ENCODE measurements around the gene STRADB. TPM values are rescaled to one million over a fixed set of nuclear protein-coding genes. Genes with fewer than 3 reads are reported as not detected.

STRADB gene
- total and polyA plus RNA-seq, 2 of the 4 experiments (the other 2 are of a cell fraction): 14.9 to 31.5 TPM

DNA sequence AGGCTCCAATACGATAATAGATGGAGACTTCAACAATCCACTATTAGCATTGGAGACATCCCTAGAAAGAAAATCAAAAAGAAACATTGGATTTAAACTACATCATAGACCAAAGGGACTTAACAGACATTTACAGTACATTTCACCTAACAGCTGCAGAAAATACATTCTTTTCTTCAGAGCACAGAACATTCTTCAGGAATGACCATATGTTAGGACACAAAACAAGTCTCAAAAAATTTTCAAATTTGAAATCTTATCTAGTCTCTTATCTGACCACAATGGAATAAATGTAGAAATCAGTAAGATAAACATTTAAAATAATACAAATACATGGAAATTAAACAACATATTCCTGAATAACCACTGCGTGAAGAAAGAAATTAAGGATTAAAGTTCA is 68.7 kb downstream of the STRADB start:
- H3K56ac ChIP-seq (ENCODE audit: extremely low read depth, insufficient read depth, low read length): no peak overlapping the region
- H2BK5ac ChIP-seq (ENCODE audit: low read depth, low read length, poor library complexity, severe bottlenecking): no peak overlapping the region
- no peak overlapping the region for H2BK120ac ChIP-seq (ENCODE audit: low read depth, low read length)
- no peak overlapping the region for H2BK20ac ChIP-seq (ENCODE audit: low read depth, low read length)
- H3K27me3 ChIP-seq (ENCODE audit: control insufficient read depth, insufficient read depth, low read length): no peaks in the 10 kb centered on the region
- ChIA-PET CTCF (interaction anchor here (0.7 kb wide), 1 partner anchor 20 kb away, joined by 4 read pairs; no protein-coding TSS in a partner anchor), POLR2A (ENCODE audit: unreplicated experiment) (no interaction called here)
- no peak overlapping the region for H4K8ac ChIP-seq (ENCODE audit: low read depth in 2 of 2, low read length in 2 of 2)
- no peaks in the 10 kb centered on the region for H3K36me3 ChIP-seq (ENCODE audit: control insufficient read depth, insufficient read depth, low read length)
- no peak overlapping the region for H3K9ac ChIP-seq (ENCODE audit: low read depth, low read length)
- H3K9me3 ChIP-seq (ENCODE audit: control insufficient read depth, insufficient read depth, low read length): peaks cover 5% of the 10 kb centered on the region; the same call in 1 of the 2 replicates
- no CpG with 5 or more reads among the region's 2 CpGs for WGBS, 2 experiments (ENCODE audit: extremely low coverage in 2 of 2, insufficient read length in 1 of 2)
- H3K23ac ChIP-seq (ENCODE audit: low read depth, low read length): no peak overlapping the region
- in situ Hi-C loops (cut with MboI; ENCODE audit: low sequenced_read_pairs) (no loop called here), dilution Hi-C loops (cut with HindIII; ENCODE audit: low sequenced_read_pairs, unreplicated experiment) (no loop called here), intact Hi-C loops (cut with micrococcal nuclease) (no loop called here)
- peaks cover 6% of the 10 kb centered on the region; the same call in 1 of the 2 replicates for H3K9me1 ChIP-seq (ENCODE audit: insufficient read depth, low read length)
- no peak overlapping the region for H2AK5ac ChIP-seq (ENCODE audit: low read depth, low read length)
- no peak overlapping the region for H3K18ac ChIP-seq (ENCODE audit: low read depth, low read length)
- ATAC-seq (ENCODE audit: low read depth) (peak; percentile 67), DNase-seq (peak; percentile 65)
- TF ChIP-seq RAD21 (IDR thresholded peaks at IDR 0.05; ENCODE audit: low read length): no peak
- no peak for TF ChIP-seq CEBPB (IDR thresholded peaks at IDR 0.05; ENCODE audit: low read depth, low read length)
- TF ChIP-seq MAZ (IDR thresholded peaks at IDR 0.05; ENCODE audit: borderline replicate concordance, low read depth, low read length): no peak
- no peak for TF ChIP-seq CHD1 (IDR thresholded peaks at IDR 0.05; ENCODE audit: low read depth, low read length)
- TF ChIP-seq SMC3 (IDR thresholded peaks at IDR 0.05; ENCODE audit: low read depth, low read length): no peak
- no peak for TF ChIP-seq NFE2L2 (IDR thresholded peaks at IDR 0.05; ENCODE audit: low read depth, low read length)
- no peak for TF ChIP-seq MXI1 (IDR thresholded peaks at IDR 0.05; ENCODE audit: borderline replicate concordance, low read depth, low read length)
- TF ChIP-seq, protein P1, sequence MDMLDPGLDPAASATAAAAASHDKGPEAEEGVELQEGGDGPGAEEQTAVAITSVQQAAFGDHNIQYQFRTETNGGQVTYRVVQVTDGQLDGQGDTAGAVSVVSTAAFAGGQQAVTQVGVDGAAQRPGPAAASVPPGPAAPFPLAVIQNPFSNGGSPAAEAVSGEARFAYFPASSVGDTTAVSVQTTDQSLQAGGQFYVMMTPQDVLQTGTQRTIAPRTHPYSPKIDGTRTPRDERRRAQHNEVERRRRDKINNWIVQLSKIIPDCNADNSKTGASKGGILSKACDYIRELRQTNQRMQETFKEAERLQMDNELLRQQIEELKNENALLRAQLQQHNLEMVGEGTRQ (IDR thresholded peaks at IDR 0.05; ENCODE audit: low read depth, low read length): no peak
- TF ChIP-seq, protein P2, sequence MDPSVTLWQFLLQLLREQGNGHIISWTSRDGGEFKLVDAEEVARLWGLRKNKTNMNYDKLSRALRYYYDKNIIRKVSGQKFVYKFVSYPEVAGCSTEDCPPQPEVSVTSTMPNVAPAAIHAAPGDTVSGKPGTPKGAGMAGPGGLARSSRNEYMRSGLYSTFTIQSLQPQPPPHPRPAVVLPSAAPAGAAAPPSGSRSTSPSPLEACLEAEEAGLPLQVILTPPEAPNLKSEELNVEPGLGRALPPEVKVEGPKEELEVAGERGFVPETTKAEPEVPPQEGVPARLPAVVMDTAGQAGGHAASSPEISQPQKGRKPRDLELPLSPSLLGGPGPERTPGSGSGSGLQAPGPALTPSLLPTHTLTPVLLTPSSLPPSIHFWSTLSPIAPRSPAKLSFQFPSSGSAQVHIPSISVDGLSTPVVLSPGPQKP (IDR thresholded peaks at IDR 0.05; ENCODE audit: borderline replicate concordance, low read depth, low read length): no peak
- no peak for TF ChIP-seq POLR2A (IDR thresholded peaks at IDR 0.05; ENCODE audit: low read depth, low read length)
- TF ChIP-seq FOS (IDR thresholded peaks at IDR 0.05; ENCODE audit: low read depth, low read length): no peak
- TF ChIP-seq RCOR1 (IDR thresholded peaks at IDR 0.05; ENCODE audit: insufficient replicate concordance, low read length): no peak
- no peak for TF ChIP-seq RFX5 (IDR thresholded peaks at IDR 0.05; ENCODE audit: low read depth, low read length)
- no peak for TF ChIP-seq BHLHE40 (IDR thresholded peaks at IDR 0.05; ENCODE audit: low read depth, low read length)
- peaks cover 2% of the 10 kb centered on the region for H3K4me1 ChIP-seq (ENCODE audit: control insufficient read depth, insufficient read depth, low read length)
- no peak overlapping the region for H3K14ac ChIP-seq (replicated peaks; ENCODE audit: low read depth, low read length)
- H4K20me1 ChIP-seq (ENCODE audit: insufficient read depth, low read length): no peaks in the 10 kb centered on the region
- BruUV-seq (replicated peaks): no TSS peak
- no peak overlapping the region for H4K5ac ChIP-seq (ENCODE audit: low read depth, low read length)
- H3K4ac ChIP-seq (ENCODE audit: low read depth, low read length): no peak overlapping the region
- H2BK15ac ChIP-seq (ENCODE audit: low read depth, low read length): no peak overlapping the region
- no peaks in the 10 kb centered on the region for H3K79me1 ChIP-seq (ENCODE audit: low read depth in 1 of 2, low read length in 2 of 2)
- H4K91ac ChIP-seq (ENCODE audit: insufficient read depth, low read depth, low read length): no peak overlapping the region
- no peak overlapping the region for H3K4me3 ChIP-seq (ENCODE audit: insufficient read depth, low read depth, low read length)
- H3K27ac ChIP-seq (ENCODE audit: insufficient read depth, low read length): no peak overlapping the region
- H2AK9ac ChIP-seq (replicated peaks; ENCODE audit: low read depth, low read length, poor library complexity): no peak overlapping the region
- H3K4me2 ChIP-seq (ENCODE audit: low read depth, low read length): no peak overlapping the region
- no peak overlapping the region for H2AFZ ChIP-seq (replicated peaks; ENCODE audit: low read length, poor library complexity)
